GM12875 (cell line): Measurements from ENCODE around the gene MAP4K1.
A peak's percentile ranks its signal among the peaks of the same experiment; 100 is the strongest.

ENCODE experiments used
- H3K4me3 ChIP-seq: one replicate; pipeline ENCODE4 v1.5.1; 2011; ENCODE audit warnings: low read depth, low read length, control low read depth
- TF ChIP-seq, protein P1 (sequence below): IDR thresholded peaks from 2 replicates; pipeline ENCODE4 v1.5.1; 2011; ENCODE audit warnings: low read depth, mild to moderate bottlenecking, control low read depth, inconsistent platforms, low read length, moderate library complexity, borderline replicate concordance; ENCODE audit not compliant: insufficient read depth

MAP4K1 gene

DNA sequence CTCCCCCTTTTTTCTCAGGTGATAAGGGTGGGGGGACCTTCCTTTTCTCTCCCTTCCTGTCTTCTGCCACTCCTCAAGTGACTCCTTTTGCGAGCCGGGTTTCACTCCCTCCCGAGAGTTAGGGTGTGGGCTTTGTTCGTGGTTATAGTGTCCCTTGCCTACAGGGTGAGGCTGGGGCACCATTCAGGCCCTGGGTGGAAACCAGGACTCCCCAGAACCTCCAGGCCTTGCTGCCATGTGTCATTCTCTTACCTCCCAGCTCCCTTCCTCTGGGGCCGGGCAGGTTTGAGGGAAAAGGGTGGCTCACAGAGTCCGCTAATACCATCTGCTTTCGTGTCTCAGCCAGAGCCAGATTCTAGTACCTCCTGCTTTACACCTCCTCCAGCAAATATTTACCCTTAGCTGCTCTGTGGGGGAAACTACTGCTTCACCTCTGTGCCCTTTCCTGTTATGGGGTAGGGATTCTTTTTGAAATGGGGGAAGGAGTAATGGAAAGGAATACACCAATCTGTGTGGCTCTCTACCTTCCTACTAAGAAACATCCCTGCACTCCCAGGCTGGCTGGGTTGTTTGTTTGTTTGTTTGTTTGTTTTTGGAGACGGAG, 32.5 kb upstream of the MAP4K1 start:
- TF ChIP-seq, protein P1, sequence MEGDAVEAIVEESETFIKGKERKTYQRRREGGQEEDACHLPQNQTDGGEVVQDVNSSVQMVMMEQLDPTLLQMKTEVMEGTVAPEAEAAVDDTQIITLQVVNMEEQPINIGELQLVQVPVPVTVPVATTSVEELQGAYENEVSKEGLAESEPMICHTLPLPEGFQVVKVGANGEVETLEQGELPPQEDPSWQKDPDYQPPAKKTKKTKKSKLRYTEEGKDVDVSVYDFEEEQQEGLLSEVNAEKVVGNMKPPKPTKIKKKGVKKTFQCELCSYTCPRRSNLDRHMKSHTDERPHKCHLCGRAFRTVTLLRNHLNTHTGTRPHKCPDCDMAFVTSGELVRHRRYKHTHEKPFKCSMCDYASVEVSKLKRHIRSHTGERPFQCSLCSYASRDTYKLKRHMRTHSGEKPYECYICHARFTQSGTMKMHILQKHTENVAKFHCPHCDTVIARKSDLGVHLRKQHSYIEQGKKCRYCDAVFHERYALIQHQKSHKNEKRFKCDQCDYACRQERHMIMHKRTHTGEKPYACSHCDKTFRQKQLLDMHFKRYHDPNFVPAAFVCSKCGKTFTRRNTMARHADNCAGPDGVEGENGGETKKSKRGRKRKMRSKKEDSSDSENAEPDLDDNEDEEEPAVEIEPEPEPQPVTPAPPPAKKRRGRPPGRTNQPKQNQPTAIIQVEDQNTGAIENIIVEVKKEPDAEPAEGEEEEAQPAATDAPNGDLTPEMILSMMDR, result no peak
- peak overlapping the region; percentile 95 for H3K4me3 ChIP-seq

GRCh38 chr19:38649305-38650171, 31.8 kb upstream of the MAP4K1 start:
- peak overlapping the region; percentile 95 for H3K4me3 ChIP-seq
- TF ChIP-seq, protein P1, result no peak

GRCh38 chr19:38648769-38649304, 31.1 kb upstream of the MAP4K1 start:
- H3K4me3 ChIP-seq, result peak overlapping the region; percentile 95
- TF ChIP-seq, protein P1, result no peak

DNA sequence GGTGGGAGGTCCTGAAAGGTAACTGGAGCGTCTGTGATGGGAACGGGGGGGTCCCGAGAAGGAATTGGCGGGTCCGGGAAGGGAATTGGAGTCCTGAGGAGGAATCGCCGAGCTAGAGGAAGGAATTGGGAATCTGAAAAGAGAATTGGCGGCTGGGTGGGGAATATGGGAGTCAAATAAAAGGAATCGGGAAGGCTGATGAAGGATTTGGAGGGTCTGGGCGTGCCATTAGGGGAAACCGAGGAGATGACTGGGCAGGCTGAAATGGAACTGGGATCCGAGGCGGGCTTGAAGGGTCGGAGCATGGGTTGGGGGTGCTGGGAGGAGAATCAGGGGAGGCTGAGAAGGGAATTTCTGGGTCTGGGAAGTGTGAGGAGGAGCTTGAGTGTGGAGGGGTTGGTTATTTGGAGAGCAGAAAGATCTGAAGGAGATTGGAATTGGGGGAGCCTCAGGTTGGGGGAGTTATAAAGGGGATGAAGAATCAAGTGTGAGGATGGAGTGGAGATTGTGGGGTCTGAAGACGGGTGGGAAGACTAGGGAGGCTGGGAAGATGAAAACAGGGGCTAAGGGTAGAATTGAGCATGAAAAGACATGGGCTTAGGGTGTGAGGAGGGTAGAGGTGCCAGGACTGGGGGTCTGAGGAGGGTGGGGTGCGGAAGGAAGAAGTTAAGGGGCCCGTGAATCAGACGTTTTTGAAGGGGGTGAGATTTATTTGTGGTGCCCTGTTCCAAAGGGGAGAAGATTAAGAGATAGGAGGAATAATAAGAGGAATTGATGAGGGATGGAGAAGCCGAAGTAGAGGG, 30.4 kb upstream of the MAP4K1 start:
- peak overlapping the region; percentile 95 for H3K4me3 ChIP-seq
- TF ChIP-seq, protein P1, result no peak

DNA sequence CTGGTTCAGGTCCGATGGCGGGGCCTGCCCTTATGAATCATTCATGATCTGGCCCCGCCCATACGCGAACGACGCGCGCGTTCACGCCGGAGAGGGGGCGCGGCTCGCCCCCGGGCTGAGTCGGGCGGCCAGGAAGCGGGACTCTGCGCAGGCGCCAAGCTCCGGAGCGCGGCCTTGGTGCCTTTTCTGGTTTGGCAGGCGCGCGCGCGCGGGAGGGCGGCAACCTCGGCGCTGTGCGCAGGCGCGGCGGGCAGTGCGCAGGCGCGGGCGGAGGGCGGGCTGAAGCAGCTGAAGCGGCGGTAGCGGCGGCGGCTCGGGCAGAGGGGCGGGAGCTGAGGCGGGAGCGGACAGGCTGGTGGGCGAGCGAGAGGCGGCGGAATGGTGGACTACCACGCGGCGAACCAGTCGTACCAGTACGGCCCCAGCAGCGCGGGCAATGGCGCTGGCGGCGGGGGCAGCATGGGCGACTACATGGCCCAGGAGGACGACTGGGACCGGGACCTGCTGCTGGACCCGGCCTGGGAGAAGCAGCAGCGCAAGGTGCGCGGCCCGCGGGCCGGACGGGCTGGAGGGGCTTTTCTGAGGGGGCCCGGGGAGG, 29.7 kb upstream of the MAP4K1 start, which contains the start of gene ACTN4:
ACTN4 (plus strand) TSS at position 282 of the 598 bp plus-strand sequence; CDS start at position 379, 97 bp downstream.
- H3K4me3 ChIP-seq, result peak within 1 kb of the TSS; percentile 95
- TF ChIP-seq, protein P1, result no peak

DNA sequence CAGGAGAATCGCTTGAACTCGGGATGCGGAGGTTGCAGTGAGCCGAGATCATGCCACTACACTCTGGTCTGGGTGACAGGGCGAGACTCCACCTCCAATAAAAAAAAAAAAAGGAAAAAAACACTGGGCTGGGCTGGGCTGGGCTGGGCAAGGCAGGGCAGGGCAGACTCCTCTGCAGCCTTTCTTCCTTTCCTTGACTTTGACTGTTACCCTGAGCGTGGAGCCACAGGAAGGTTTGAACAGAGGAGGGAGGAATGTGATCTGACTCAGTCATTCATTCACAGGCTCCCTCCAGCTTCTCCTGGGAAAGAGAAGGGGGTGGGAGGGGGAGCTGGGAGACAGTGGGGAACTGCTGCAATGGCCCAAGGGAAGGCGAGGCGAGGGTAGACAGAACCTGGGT, 27.0 kb upstream of the MAP4K1 start:
- TF ChIP-seq, protein P1, result no peak
- no peak overlapping the region for H3K4me3 ChIP-seq
